ENCODE measurements around the gene CHORDC1.
"Not testable (repeated sequence)": the region's sequence is repeated elsewhere in the genome, so short reads cannot be mapped to it uniquely, and the experiment has no call there.

The CHORDC1 gene

DNA sequence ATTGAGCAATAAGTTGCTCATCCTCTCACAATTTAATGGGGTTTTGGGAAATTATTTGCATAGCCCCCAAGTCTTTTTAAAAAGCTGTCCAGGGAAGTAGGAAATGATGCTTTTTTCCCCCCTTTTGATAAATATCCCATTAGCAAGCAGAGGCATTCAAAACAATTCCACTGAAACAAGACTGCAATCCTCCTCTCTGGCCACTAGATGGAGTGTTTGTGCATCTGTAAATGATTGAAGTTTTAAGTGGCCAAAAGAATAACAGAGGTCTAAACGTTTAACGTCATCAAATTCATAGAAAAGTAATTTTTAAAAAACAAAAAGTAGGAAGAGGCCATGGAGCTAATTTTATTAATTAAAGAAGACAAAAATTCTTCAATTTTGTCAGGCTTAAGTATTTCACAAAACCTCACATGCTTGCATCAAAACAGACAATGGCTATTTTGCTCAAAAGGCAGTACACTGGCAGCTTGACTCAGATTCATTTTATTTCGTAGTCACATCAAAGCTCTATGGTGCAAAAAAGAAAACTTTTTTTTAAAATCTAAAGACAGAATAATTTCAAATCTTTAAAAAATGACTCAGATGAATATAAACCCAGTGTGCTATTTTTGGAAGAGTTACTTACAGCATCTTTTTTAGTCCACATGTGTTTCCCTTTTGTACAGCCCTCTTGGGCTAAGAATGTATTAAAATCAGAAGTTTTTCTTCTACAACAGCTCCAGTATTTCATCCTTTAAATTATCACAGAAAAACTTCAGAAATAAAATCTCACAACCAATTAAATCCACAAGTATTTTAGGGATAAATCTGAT lies 17.8 kb downstream of the CHORDC1 start:
- Histone ChIP-seq H3K9me3 (ENCODE audit: low read length) (no peaks in the 10 kb centered on the region), H3K4me3 (ENCODE audit: low read length) (no peak overlapping the region), H3K27me3 (ENCODE audit: insufficient read depth, low read length) (no peaks in the 10 kb centered on the region), H3K36me3 (ENCODE audit: insufficient read depth, low read length) (peaks cover 46% of the 10 kb centered on the region), H3K4me1 (ENCODE audit: insufficient read depth, low read length) (no peaks in the 10 kb centered on the region), H2AFZ (ENCODE audit: low read depth, low read length) (no peak overlapping the region)

DNA sequence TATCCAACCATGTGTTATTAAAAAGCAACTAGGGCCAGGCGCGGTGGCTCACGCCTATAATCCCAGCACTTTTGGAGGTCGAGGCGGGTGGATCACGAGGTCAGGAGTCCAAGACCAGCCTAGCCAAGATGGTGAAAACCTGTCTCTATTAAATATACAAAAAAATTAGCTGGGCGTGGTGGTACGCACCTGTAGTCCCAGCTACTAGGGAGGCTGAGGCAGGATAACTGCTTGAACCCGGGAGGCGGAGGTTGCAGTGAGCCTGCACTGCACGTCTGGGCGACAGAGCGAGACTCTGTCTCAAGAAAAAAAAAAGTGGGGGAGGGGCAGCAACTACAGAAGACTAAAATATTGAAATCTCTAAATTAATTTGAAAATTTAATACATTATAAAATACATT lies 18.4 kb downstream of the CHORDC1 start:
- peaks cover 40% of the 10 kb centered on the region for H3K36me3 ChIP-seq (ENCODE audit: insufficient read depth, low read length)
- no peaks in the 10 kb centered on the region for H3K27me3 ChIP-seq (ENCODE audit: insufficient read depth, low read length)
- H3K9me3 ChIP-seq (ENCODE audit: low read length) = no peaks in the 10 kb centered on the region
- no peaks in the 10 kb centered on the region for H3K4me1 ChIP-seq (ENCODE audit: insufficient read depth, low read length)
- no peak overlapping the region for H3K4me3 ChIP-seq (ENCODE audit: low read length)
- no peak overlapping the region for H2AFZ ChIP-seq (ENCODE audit: low read depth, low read length)

DNA sequence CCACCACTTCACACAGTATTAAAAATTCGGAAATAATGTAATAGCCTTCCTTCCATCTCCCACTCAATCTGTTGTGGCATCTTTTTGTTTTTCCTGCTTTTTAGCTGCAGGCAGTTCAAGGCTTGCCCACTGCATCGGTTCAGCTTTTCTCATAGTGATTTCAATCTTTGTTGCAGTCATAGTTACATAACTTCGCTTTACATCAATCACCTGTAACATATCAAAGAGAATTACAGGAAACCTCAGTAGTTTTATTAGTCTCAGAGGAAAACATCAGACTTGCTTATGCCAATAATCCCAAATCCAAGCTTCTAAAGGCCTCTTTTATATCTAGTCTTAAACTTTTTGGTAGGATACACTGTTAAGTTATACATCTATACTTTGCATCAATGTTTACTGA lies 20.5 kb downstream of the CHORDC1 start:
- H3K36me3 ChIP-seq (ENCODE audit: insufficient read depth, low read length) = peaks cover 35% of the 10 kb centered on the region
- H3K4me3 ChIP-seq (ENCODE audit: low read length) = no peak overlapping the region
- no peaks in the 10 kb centered on the region for H3K9me3 ChIP-seq (ENCODE audit: low read length)
- H3K27me3 ChIP-seq (ENCODE audit: insufficient read depth, low read length) = no peaks in the 10 kb centered on the region
- H3K4me1 ChIP-seq (ENCODE audit: insufficient read depth, low read length) = no peaks in the 10 kb centered on the region
- no peak overlapping the region for H2AFZ ChIP-seq (ENCODE audit: low read depth, low read length)

DNA sequence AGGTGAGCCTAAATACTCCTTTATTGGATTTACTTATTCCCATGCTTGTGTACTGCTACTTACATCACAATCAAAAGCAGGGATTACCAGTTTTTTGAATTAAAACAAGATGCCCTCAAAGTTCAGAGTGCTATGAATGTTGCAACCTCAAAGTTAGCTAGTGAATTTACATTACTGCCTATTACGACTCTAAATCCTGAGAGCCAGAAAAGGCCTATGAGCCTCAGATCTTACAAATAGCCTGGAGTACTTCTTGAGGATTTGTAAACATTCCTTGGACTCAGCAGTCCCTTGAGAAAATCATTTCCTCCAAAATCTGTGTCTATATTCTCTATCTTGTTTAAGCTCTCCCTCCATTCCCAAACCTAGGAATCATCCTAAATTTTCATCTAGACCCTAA lies 25.5 kb downstream of the CHORDC1 start:
- Histone ChIP-seq H3K36me3 (ENCODE audit: insufficient read depth, low read length) (peaks cover 19% of the 10 kb centered on the region), H2AFZ (ENCODE audit: low read depth, low read length) (no peak overlapping the region), H3K27me3 (ENCODE audit: insufficient read depth, low read length) (no peaks in the 10 kb centered on the region), H3K4me3 (ENCODE audit: low read length) (no peak overlapping the region), H3K4me1 (ENCODE audit: insufficient read depth, low read length) (no peaks in the 10 kb centered on the region), H3K9me3 (ENCODE audit: low read length) (no peaks in the 10 kb centered on the region)

DNA sequence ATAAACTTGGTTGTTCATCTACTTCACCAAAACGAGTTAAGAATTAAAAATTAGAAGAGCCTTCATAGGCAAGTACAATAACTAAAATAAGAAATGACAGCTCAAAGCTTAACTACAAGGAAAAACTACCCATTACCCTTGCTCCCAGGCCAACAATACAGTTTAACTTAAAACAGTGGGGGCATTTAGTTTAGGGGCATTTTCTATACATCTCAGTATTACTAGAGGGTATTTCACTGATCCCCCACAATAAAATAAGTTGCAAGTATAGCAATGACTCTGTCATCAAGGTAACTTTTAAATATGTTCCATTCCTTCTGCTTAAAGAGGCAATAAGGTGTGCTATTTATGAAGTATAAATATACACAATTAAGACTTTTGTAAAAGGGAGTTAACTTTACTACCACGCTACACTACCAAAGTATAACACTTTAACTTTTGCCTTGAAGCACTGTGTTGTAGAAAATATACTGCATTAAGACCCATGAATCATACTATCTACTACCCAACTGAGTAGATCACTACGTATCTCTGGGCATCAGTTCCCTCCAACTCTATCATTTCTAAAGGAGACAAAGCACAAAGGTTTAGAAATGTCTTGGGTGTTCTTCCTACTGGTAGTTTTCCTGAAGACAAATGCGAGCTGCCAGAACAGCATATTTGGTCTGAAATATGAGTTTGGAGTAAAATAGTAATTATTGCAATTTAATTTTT lies 29.8 kb downstream of the CHORDC1 start:
- peaks cover 9% of the 10 kb centered on the region for H3K36me3 ChIP-seq (ENCODE audit: insufficient read depth, low read length)
- no peak overlapping the region for H2AFZ ChIP-seq (ENCODE audit: low read depth, low read length)
- no peaks in the 10 kb centered on the region for H3K4me1 ChIP-seq (ENCODE audit: insufficient read depth, low read length)
- no peak overlapping the region for H3K4me3 ChIP-seq (ENCODE audit: low read length)
- H3K27me3 ChIP-seq (ENCODE audit: insufficient read depth, low read length) = no peaks in the 10 kb centered on the region
- H3K9me3 ChIP-seq (ENCODE audit: low read length) = no peaks in the 10 kb centered on the region

DNA sequence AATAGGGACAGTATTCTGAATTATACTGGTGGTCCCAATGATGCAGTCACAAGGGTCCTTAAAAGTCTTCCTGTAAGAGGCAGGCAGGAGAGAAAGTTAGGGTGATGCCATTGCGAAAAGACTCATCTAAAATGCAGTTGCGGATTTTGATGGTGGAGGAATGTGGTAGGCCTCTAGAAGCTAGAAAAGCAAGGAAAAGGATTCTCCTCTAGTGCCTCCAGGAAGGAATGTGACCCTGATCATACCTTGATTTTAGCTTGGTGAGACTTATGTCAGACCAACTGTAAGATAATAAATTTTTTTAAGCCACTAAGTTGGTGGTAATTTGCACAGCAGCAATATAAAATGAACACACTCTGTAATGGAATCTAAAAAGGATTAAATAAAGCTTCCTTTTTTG lies 33.8 kb downstream of the CHORDC1 start:
- H3K27me3 ChIP-seq (ENCODE audit: insufficient read depth, low read length) = no peaks in the 10 kb centered on the region
- H2AFZ ChIP-seq (ENCODE audit: low read depth, low read length) = no peak overlapping the region
- H3K4me1 ChIP-seq (ENCODE audit: insufficient read depth, low read length) = no peaks in the 10 kb centered on the region
- H3K36me3 ChIP-seq (ENCODE audit: insufficient read depth, low read length) = no peaks in the 10 kb centered on the region
- no peak overlapping the region for H3K4me3 ChIP-seq (ENCODE audit: low read length)
- no peaks in the 10 kb centered on the region for H3K9me3 ChIP-seq (ENCODE audit: low read length)

DNA sequence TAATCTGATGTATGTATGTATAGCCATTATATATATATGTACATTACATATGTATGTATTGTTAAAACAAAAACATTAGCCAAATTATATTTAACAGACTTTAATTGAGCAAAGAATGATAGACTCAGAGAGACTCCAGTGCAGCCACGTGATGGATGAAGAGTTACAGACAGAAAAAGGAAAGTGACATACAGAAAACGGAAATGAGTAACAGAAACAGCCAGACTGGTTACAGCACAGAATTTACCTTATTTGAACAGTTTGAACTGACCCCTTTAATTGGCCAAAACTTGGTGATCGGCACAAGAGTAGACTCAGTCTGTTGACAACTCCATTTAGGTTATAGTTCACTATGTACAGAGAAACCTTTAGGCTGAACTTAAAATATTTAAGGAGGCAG lies 35.0 kb downstream of the CHORDC1 start:
- Histone ChIP-seq H3K27me3 (ENCODE audit: insufficient read depth, low read length) (no peaks in the 10 kb centered on the region), H3K9me3 (ENCODE audit: low read length) (no peaks in the 10 kb centered on the region), H3K36me3 (ENCODE audit: insufficient read depth, low read length) (no peaks in the 10 kb centered on the region), H3K4me1 (ENCODE audit: insufficient read depth, low read length) (no peaks in the 10 kb centered on the region), H2AFZ (ENCODE audit: low read depth, low read length) (no peak overlapping the region), H3K4me3 (ENCODE audit: low read length) (no peak overlapping the region)

DNA sequence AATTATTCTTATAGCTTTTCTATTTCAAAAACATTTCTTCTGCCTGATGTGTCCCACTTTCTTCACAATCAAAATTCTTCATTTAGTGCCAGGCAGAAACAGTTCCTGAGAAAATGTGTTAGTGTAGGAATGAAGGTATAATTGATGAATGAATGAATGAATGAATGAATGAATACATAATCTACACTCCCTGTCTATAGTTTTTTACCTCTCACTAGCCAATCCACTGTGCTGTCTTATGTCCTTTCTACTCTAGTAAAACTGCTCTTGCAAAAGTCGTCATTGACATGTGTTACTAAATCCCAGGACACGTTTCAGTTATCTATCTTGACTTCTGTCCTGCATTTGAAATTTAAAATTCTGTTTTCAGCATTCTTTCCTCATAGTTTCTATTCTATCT lies 42.9 kb downstream of the CHORDC1 start:
- Histone ChIP-seq H3K4me1 (ENCODE audit: insufficient read depth, low read length) (no peaks in the 10 kb centered on the region), H3K27me3 (ENCODE audit: insufficient read depth, low read length) (no peaks in the 10 kb centered on the region), H2AFZ (ENCODE audit: low read depth, low read length) (no peak overlapping the region), H3K36me3 (ENCODE audit: insufficient read depth, low read length) (no peaks in the 10 kb centered on the region), H3K9me3 (ENCODE audit: low read length) (no peaks in the 10 kb centered on the region), H3K4me3 (ENCODE audit: low read length) (no peak overlapping the region)

DNA sequence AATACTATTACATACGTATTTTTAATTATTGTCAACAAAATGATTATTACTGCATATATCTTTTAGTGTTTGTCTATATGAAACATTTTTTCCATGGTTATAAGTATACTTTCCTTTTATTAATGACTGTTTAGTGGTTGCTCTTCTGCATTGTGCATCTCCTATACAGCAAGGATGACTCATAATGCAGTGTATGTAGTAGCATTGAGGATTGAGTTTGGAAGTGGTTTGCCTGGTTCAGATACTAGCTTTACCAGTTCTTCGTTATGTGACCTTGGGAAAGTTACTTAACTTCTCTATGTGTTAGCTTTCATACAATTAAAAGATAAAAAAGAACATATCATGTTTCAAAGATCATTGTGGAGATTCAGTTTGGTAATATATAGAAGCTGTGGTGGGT lies 44.1 kb downstream of the CHORDC1 start:
- Histone ChIP-seq H3K36me3 (ENCODE audit: insufficient read depth, low read length) (no peaks in the 10 kb centered on the region), H2AFZ (ENCODE audit: low read depth, low read length) (no peak overlapping the region), H3K9me3 (ENCODE audit: low read length) (no peaks in the 10 kb centered on the region), H3K4me3 (ENCODE audit: low read length) (no peak overlapping the region), H3K4me1 (ENCODE audit: insufficient read depth, low read length) (no peaks in the 10 kb centered on the region), H3K27me3 (ENCODE audit: insufficient read depth, low read length) (no peaks in the 10 kb centered on the region)

DNA sequence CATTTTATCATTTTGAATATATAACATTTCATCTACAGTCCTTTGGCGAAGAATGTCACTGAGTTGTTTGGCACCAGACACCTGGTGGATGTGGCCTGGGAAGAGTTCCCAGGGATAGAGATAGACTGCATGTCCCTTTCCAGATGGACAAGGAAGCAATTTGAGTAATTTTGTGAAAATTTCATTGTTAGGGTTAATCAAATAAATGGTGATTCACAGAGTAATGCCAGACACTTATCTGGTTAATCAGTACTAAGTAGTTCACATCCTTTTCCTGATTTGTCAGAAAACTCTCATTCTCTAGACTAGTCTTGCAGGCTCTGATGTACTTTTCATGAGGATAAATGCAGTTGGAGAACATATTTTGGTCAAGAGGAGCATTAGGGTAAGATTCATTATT lies 46.8 kb downstream of the CHORDC1 start:
- no peaks in the 10 kb centered on the region for H3K27me3 ChIP-seq (ENCODE audit: insufficient read depth, low read length)
- no peak overlapping the region for H3K4me3 ChIP-seq (ENCODE audit: low read length)
- no peaks in the 10 kb centered on the region for H3K36me3 ChIP-seq (ENCODE audit: insufficient read depth, low read length)
- H3K9me3 ChIP-seq (ENCODE audit: low read length) = no peaks in the 10 kb centered on the region
- H3K4me1 ChIP-seq (ENCODE audit: insufficient read depth, low read length) = no peaks in the 10 kb centered on the region
- H2AFZ ChIP-seq (ENCODE audit: low read depth, low read length) = no peak overlapping the region

DNA sequence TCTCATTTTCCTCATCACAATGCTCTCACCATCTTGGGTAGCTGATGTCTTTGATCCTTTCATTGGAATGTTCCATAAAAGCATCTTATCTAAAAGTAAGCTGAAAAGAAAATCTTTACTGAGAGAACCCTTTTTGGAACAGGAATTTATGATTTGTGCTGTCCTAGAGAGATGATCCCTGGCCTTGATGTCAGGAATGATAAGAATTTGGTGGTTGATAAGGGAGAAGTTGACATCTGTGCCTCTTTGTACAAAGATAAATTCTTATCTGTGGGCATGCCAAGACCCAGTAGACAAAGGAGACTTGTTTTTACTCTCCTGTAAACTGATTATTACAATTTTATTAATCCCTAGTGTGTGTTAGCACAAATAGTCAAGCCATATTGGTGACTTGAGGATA lies 51.5 kb downstream of the CHORDC1 start:
- Histone ChIP-seq H3K4me3 (ENCODE audit: low read length) (no peak overlapping the region), H3K9me3 (ENCODE audit: low read length) (no peaks in the 10 kb centered on the region), H3K4me1 (ENCODE audit: insufficient read depth, low read length) (peaks cover 5% of the 10 kb centered on the region), H2AFZ (ENCODE audit: low read depth, low read length) (no peak overlapping the region), H3K36me3 (ENCODE audit: insufficient read depth, low read length) (no peaks in the 10 kb centered on the region), H3K27me3 (ENCODE audit: insufficient read depth, low read length) (no peaks in the 10 kb centered on the region)

DNA sequence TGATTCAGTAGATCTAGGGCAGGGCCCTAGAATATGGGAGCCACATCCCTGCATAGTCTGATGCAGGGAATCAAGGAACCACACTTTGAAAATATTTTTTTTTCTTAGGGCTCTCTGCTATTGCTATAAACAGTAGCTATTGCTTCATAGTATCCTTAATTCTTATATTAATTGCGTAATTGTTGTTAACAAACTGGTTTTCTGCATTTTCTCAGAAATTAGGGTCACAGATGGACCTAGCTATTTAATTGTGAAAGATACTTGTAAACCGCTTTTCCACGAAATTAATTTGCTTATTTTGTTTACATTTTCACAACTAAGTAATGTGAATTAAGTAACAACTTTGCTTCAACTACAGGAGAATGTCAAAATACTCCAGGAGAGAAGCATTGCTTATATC lies 54.3 kb downstream of the CHORDC1 start:
- Histone ChIP-seq H3K9me3 (ENCODE audit: low read length) (no peaks in the 10 kb centered on the region), H3K4me3 (ENCODE audit: low read length) (no peak overlapping the region), H3K4me1 (ENCODE audit: insufficient read depth, low read length) (peaks cover 5% of the 10 kb centered on the region), H3K27me3 (ENCODE audit: insufficient read depth, low read length) (no peaks in the 10 kb centered on the region), H3K36me3 (ENCODE audit: insufficient read depth, low read length) (no peaks in the 10 kb centered on the region), H2AFZ (ENCODE audit: low read depth, low read length) (no peak overlapping the region)

DNA sequence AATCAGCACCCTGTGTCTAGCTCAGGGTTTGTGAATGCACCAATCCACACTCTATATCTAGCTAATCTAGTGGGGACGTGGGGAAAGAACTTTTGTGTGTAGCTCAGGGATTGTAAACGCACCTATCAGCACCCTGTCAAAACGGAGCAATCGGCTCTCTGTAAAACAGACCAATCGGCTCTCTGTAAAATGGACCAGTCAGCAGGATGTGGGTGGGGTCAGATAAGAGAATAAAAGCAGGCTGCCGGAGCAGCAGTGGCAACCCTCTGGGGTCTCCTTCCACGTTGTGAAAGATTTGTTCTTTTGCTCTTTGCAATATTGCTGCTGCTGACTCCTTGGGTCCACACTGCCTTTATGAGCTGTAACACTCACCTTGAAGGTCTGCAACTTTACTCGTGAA lies 55.1 kb downstream of the CHORDC1 start:
- not testable (repeated sequence) for H2AFZ ChIP-seq (ENCODE audit: low read depth, low read length); H3K9me3 ChIP-seq (ENCODE audit: low read length); H3K36me3 ChIP-seq (ENCODE audit: insufficient read depth, low read length); H3K27me3 ChIP-seq (ENCODE audit: insufficient read depth, low read length); H3K4me3 ChIP-seq (ENCODE audit: low read length); H3K4me1 ChIP-seq (ENCODE audit: insufficient read depth, low read length)

Data from neuron (in vitro differentiated cells).